HEK293T (cell line): ENCODE measurements around the gene MYBPC3.
"Not testable (repeated sequence)": the region's sequence is repeated elsewhere in the genome, so short reads cannot be mapped to it uniquely, and the experiment has no call there.

Experiments used
- CTCF ChIA-PET: fragments of 350-600 bp; formaldehyde crosslinking; extraction: SDS; loops from one replicate; lab custom pipeline; 2021; ENCODE audit warnings: antibody characterized with exemption, inconsistent platforms; lab: Yijun Ruan, JAX
- POLR2A ChIA-PET: fragments of 350-600 bp; formaldehyde crosslinking; extraction: SDS; loops from one replicate; lab custom pipeline; 2020; ENCODE audit warnings: antibody characterized with exemption, inconsistent platforms; lab: Yijun Ruan, JAX
- DNase-seq: peaks from one replicate; pipeline ENCODE4 v3.0.0; 2012; ENCODE audit warnings: mixed read lengths; ENCODE audit errors: extremely low spot score
- ARNT ChIP-seq: fragments of 450-650 bp; IDR thresholded peaks from 2 replicates; pipeline ENCODE4 v1.6.1; 2017; ENCODE audit warnings: mild to moderate bottlenecking
- BHLHE40 ChIP-seq: fragments of 450-650 bp; IDR thresholded peaks from 2 replicates; pipeline ENCODE4 v1.6.1; 2016; ENCODE audit warnings: mild to moderate bottlenecking, moderate library complexity, borderline replicate concordance
- CTBP1 ChIP-seq: fragments of 450-650 bp; IDR thresholded peaks from 2 replicates; pipeline ENCODE4 v1.6.1; 2016; ENCODE audit warnings: borderline replicate concordance
- ELF4 ChIP-seq: fragments of 450-650 bp; IDR thresholded peaks from 2 replicates; pipeline ENCODE4 v1.6.1; 2017; ENCODE audit warnings: antibody characterized with exemption
- FOXA1 ChIP-seq: fragments of 450-650 bp; IDR thresholded peaks from 2 replicates; pipeline ENCODE4 v1.6.1; 2016; ENCODE audit warnings: mild to moderate bottlenecking
- FOXK2 ChIP-seq: fragments of 450-650 bp; IDR thresholded peaks from 2 replicates; pipeline ENCODE4 v1.6.1; 2016; ENCODE audit warnings: mild to moderate bottlenecking
- FOXM1 ChIP-seq: fragments of 450-650 bp; IDR thresholded peaks from 2 replicates; pipeline ENCODE4 v1.6.1; 2017; ENCODE audit warnings: mild to moderate bottlenecking, borderline replicate concordance
- HDGF ChIP-seq: fragments of 450-650 bp; IDR thresholded peaks from 2 replicates; pipeline ENCODE4 v1.6.1; 2017; ENCODE audit warnings: antibody characterized with exemption, borderline replicate concordance
- L3MBTL2 ChIP-seq: fragments of 450-650 bp; conservative IDR thresholded peaks from 2 replicates; pipeline ENCODE4 v1.6.1; 2016; ENCODE audit warnings: mild to moderate bottlenecking
- LEF1 ChIP-seq: fragments of 450-650 bp; IDR thresholded peaks from 2 replicates; pipeline ENCODE4 v1.6.1; 2017; ENCODE audit warnings: mild to moderate bottlenecking, borderline replicate concordance
- NFRKB ChIP-seq: fragments of 450-650 bp; IDR thresholded peaks from 2 replicates; pipeline ENCODE4 v1.6.1; 2016; ENCODE audit warnings: mild to moderate bottlenecking, moderate library complexity
- SP1 ChIP-seq: fragments of 450-650 bp; IDR thresholded peaks from 2 replicates; pipeline ENCODE4 v1.6.1; 2017
- SUZ12 ChIP-seq: fragments of 450-650 bp; IDR thresholded peaks from 2 replicates; pipeline ENCODE4 v1.6.1; 2016; ENCODE audit warnings: mild to moderate bottlenecking
- TARDBP ChIP-seq: fragments of 450-650 bp; IDR thresholded peaks from 2 replicates; pipeline ENCODE4 v1.6.1; 2016
- ZNF384 ChIP-seq: fragments of 450-650 bp; IDR thresholded peaks from 2 replicates; pipeline ENCODE4 v1.6.1; 2016
- TF ChIP-seq, protein P1 (sequence below): fragments of 450-650 bp; IDR thresholded peaks from 2 replicates; pipeline ENCODE4 v1.6.1; 2016

The MYBPC3 gene

DNA sequence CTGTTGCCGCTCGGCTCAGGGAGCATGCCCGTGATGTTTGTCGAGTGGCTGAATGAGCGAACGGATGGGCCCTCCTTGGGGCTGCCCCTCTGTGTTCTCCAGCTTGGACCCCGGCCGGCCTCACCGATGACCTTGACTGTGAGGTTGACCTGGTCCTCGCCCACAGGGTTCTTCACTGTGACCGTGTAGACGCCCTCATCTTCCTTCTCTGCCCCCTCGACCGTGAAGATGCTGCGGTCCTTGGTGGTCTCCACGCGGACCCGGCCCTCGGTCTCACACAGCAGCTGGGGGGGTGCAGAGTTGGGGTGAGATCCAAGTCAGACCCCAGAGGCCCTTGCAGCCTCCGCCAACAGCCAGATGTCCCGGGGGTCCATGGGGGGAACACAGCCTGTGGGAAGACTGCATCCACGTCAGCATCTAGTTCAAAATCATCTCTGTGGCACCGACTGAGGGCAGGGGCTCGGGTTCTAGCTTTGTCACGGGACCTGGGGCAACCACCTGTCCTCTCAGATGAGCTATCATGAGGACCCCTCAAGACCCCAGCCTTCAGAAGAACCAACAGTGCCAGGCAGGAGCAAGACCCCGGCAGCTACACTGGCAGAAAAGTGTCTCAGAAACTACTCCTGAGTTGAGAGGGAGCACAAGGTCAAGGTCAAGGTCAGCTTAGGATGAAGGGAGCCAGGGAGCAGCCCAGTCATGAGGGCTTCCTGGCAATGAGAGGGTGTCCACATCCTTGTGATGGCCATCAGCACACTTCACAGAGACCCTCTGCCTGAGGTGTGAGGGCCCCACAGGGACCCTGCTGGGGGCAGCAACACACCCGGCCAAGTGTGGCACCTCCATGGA is 13.9 kb downstream of the MYBPC3 start:
- TF ChIP-seq ARNT = no peak
- TF ChIP-seq FOXM1 = no peak
- no peak for TF ChIP-seq SUZ12
- TF ChIP-seq L3MBTL2 = no peak
- TF ChIP-seq NFRKB = no peak
- TF ChIP-seq TARDBP = no peak
- ChIA-PET CTCF (no interaction called here), POLR2A (no interaction called here)
- no peak for DNase-seq

DNA sequence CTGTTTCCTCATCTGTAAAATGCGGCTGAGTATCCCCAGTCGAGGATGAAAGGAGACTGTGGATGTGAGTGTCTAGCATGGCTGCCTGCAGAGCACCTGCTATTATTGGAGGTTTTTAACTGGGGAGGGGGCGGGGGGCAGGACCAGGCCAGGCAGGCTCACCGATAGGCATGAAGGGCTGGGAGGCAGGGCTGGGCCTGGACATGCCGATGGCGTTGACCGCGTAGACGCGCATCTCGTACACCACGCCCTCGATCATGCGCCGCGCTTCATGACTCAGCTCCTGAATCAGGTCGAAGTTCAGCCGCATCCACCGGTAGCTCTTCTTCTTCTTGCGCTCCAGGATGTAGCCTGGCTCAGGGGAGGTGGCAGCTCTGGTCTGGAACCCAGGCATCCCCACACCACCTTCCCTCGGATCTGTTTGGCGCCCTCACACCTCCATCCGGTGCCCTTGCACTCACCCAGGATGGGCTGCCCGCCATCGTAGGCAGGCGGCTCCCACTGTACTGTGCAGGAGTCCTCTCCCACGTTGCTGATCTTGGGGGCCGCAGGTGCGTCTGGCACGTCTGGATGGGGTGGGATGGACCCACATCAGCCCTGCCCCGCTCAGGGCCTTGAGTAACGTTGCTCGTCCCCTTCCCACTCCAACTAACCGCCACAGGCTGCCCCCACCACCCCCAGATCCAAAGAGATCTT is 15.1 kb downstream of the MYBPC3 start:
- ChIA-PET POLR2A (no interaction called here), CTCF (no interaction called here)
- no peak for DNase-seq
- TF ChIP-seq ELF4 (no peak), ZNF384 (no peak), FOXA1 (no peak), SUZ12 (no peak), L3MBTL2 (no peak), ARNT (no peak), NFRKB (no peak), SP1 (no peak), LEF1 (no peak)

DNA sequence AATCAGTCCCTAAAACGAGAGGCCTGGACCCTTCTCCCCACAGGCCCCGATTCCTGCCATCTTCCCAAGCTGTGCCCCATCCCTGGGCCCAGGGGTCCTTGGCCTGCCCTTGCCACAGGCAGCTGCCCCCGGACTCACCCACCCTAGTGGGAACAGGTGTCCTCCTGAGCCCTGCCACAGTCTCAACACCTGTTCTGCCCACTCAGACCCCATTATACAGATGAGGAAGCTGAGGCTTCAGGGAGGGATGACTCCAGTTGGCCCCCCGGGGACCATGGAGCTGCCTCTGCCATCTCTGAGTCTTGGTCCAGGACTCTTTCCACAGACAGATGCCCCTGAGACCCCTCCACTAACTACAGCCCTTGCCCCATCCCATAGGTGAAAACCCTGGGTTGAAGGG is 15.9 kb downstream of the MYBPC3 start:
- no peak for TF ChIP-seq FOXM1
- TF ChIP-seq HDGF = no peak
- no peak for TF ChIP-seq TARDBP
- TF ChIP-seq BHLHE40 = no peak
- no peak for TF ChIP-seq SP1
- TF ChIP-seq CTBP1 = no peak
- TF ChIP-seq, protein P1, sequence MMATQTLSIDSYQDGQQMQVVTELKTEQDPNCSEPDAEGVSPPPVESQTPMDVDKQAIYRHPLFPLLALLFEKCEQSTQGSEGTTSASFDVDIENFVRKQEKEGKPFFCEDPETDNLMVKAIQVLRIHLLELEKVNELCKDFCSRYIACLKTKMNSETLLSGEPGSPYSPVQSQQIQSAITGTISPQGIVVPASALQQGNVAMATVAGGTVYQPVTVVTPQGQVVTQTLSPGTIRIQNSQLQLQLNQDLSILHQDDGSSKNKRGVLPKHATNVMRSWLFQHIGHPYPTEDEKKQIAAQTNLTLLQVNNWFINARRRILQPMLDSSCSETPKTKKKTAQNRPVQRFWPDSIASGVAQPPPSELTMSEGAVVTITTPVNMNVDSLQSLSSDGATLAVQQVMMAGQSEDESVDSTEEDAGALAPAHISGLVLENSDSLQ = no peak
- TF ChIP-seq ARNT = no peak
- TF ChIP-seq LEF1 = no peak
- TF ChIP-seq FOXK2 = no peak
- ChIA-PET POLR2A (no interaction called here), CTCF (no interaction called here)
- no peak for DNase-seq

DNA sequence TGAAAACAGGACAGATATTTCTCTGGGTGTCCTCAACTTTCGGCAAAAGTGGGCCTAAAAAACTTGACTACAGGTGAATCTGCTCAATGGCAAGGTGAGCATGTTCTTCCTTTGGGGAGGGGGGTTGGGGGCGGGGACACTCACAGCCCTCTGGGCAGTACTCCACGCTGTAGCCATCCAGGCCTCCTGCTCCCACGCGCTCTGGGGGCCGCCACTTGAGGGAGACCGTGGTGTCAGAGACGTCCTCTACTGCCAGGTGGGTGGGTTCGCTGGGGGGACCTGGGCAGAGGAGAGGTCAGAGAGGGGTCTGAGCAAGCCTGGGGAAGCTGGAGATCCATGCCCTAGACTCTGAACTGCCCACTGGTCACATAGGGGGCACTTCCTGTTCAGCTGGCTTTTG is 16.8 kb downstream of the MYBPC3 start:
- no peak for DNase-seq
- ChIA-PET POLR2A (no interaction called here), CTCF (interaction anchor here (1.0 kb wide), 1 partner anchor 19 kb away, joined by 3 read pairs; no protein-coding TSS in a partner anchor)
- TF ChIP-seq ZNF384 = no peak
- TF ChIP-seq FOXA1 = no peak
- TF ChIP-seq, protein P1 = no peak
- no peak for TF ChIP-seq ARNT
- TF ChIP-seq CTBP1 = no peak
- no peak for TF ChIP-seq LEF1
- no peak for TF ChIP-seq SUZ12
- no peak for TF ChIP-seq NFRKB
- no peak for TF ChIP-seq TARDBP
- TF ChIP-seq FOXM1 = no peak

DNA sequence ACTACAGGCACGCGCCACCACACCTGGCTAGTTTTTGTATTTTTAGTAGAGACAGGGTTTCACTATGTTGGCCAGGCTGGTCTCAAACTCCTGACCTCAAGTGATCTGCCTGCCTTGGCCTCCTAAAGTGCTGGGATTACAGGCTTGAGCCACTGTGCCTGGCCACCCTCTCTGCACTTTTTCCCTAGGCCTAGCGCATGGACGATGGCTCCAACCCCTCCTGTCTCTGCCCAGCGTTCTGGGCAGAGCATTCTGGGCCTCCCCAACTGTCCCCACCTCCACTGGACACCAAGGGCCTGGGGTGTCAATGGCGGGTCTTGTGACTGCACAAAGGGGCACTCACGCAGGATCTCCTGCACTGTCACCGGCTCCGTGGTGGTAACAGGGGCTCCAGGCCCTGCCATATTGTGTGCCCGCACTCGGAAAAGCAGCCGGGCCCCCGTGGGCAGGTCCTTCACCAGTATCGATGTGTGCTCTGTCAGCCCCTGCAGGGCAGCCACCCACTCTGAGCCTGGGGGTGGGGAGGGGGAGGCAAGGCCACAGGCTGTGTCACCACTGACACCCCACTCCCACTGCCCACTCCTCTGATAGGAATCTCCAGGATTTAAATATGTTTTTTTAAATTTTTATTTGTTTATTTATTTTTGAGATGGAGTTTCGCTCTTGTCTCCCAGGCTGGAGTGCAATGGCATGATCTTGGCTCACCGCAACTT is 17.6 kb downstream of the MYBPC3 start:
- DNase-seq, POLR2A ChIA-PET: not testable (repeated sequence)
- CTCF ChIA-PET = interaction anchor here (1.0 kb wide), 1 partner anchor 20 kb away, joined by 3 read pairs; no protein-coding TSS in a partner anchor

DNA sequence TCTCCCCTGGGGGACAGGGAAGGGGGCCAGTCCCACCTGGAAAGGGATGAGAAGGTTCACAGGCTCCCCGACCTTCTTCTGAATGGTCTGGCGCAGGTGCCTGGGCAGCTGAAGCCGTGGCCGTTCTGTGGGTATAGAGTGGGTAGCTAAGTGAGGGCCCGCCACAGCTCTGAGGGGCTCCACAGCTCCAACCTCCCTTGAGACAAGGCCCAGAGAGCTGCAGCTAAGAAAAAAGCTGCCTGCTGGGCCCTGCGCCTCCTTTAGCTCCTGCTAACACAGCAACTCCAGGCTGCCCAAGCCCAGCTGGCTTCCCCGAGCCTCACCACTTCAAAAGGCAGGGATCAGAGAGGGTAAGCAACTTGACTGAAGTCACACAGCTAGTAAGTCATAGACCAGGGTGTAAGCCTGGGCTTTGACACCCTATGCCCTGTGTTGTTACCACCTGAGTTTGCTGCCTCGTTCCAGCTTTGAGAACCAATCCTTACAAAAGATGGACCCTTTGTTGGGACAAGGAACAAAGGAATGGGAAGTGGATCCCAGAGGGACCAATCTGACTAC is 18.5 kb downstream of the MYBPC3 start:
- TF ChIP-seq LEF1 (no peak), ARNT (no peak), SUZ12 (no peak), CTBP1 (no peak), FOXM1 (no peak), ZNF384 (no peak), NFRKB (no peak), ELF4 (no peak), FOXA1 (no peak), BHLHE40 (no peak), FOXK2 (no peak), L3MBTL2 (no peak)
- TF ChIP-seq, protein P1 = no peak
- CTCF ChIA-PET = interaction anchor here (1.4 kb wide), 1 partner anchor 21 kb away, joined by 5 read pairs; no protein-coding TSS in a partner anchor
- DNase-seq = no peak
- POLR2A ChIA-PET = interaction anchor here (0.8 kb wide), 1 partner anchor 85 kb away, joined by 3 read pairs; the partner anchor contains the start of gene ACP2
